Endothelial cell of umbilical vein (primary cell): Measurements from ENCODE around the gene PHLDB2. TPM values are rescaled to one million over a fixed set of nuclear protein-coding genes. Genes with fewer than 3 reads are reported as not detected.

ENCODE experiments used
- BruUV-seq: library from RNA; stranded (reverse); fragments of 400-500 nt; replicated peaks from 2 replicates; lab custom pipeline; 2021; lab: Mats Ljungman, UMichigan
- CTCF ChIA-PET: fragments of 300-600, 350-600 bp; sonication (Branson Sonifier 250); formaldehyde crosslinking; loops from one replicate; lab custom pipeline; 2021; ENCODE audit warnings: antibody characterized with exemption, inconsistent platforms; lab: Charles Lee
- POLR2A ChIA-PET: fragments of 300-600, 350-600 bp; sonication (Branson Sonifier 250); formaldehyde crosslinking; loops from one replicate; lab custom pipeline; 2021; ENCODE audit warnings: antibody characterized with exemption, inconsistent platforms; lab: Charles Lee
- DNase-seq: peaks from one replicate; pipeline ENCODE4 v3.0.0-alpha.2; 2011; ENCODE audit warnings: low read depth, low spot score
- FAIRE-seq: peaks from 2 replicates; lab custom pipeline; 2011; peaks lifted over from hg19 to GRCh38; lab: Jason Lieb, UNC
- H2AFZ ChIP-seq: 2 replicates; pipeline ENCODE4 v1.6.0; 2012; ENCODE audit warnings: low read depth, low read length, control low read depth, inconsistent platforms
- H3K27ac ChIP-seq: 2 replicates; pipeline ENCODE4 v1.5.1; 2011; ENCODE audit warnings: low read depth, mild to moderate bottlenecking, control low read depth, low read length, moderate library complexity; ENCODE audit not compliant: insufficient read depth
- H3K27me3 ChIP-seq, 2 experiments: 2 replicates each; pipeline versions ENCODE4 v1.6.0 to v1.6.1; 2011; ENCODE audit warnings: low read length in 2 of 2, mixed read lengths in 1 of 2; ENCODE audit not compliant: control insufficient read depth in 2 of 2, insufficient read depth in 2 of 2
- H3K36me3 ChIP-seq, 2 experiments: 2 replicates in 1 of 2; 3 replicates in 1 of 2; pipeline ENCODE4 v1.5.1; 2011; ENCODE audit warnings: low read length in 2 of 2, mild to moderate bottlenecking in 1 of 2, moderate library complexity in 1 of 2; ENCODE audit not compliant: control insufficient read depth in 2 of 2, insufficient read depth in 2 of 2; ENCODE audit errors: extremely low read depth in 1 of 2
- H3K4me1 ChIP-seq: 3 replicates; pipeline ENCODE4 v1.5.1; 2011; ENCODE audit warnings: mild to moderate bottlenecking, low read length; ENCODE audit not compliant: control insufficient read depth, insufficient read depth; ENCODE audit errors: extremely low read depth
- H3K4me2 ChIP-seq: 2 replicates; pipeline ENCODE4 v1.6.1; 2011; ENCODE audit warnings: low read length, control low read depth, mixed read lengths; ENCODE audit not compliant: insufficient read depth
- H3K4me3 ChIP-seq, 3 experiments: fragments of 200-600 bp in 1 of 3; sonication (generic), shearing (Covaris generic) in 1 of 3; replicated peaks in 1 of 3; 2 replicates each; pipeline ENCODE4 v1.5.1; 2011 to 2016; ENCODE audit warnings: control low read depth in 3 of 3, low read length in 3 of 3, mild to moderate bottlenecking in 2 of 3, inconsistent platforms in 1 of 3, low read depth in 1 of 3, moderate library complexity in 1 of 3; ENCODE audit not compliant: insufficient read depth in 1 of 3
- H3K79me2 ChIP-seq: 2 replicates; pipeline ENCODE4 v1.6.0; 2012; ENCODE audit warnings: low read length, inconsistent platforms; ENCODE audit not compliant: control insufficient read depth, insufficient read depth
- H3K9ac ChIP-seq: replicated peaks from 2 replicates; pipeline ENCODE3; 2011; ENCODE audit warnings: low read length, control low read depth; ENCODE audit not compliant: insufficient read depth; ENCODE audit errors: extremely low read depth
- H3K9me1 ChIP-seq: replicated peaks from 3 replicates; pipeline ENCODE4 v1.6.0; 2011; ENCODE audit warnings: mild to moderate bottlenecking, low read length; ENCODE audit not compliant: control insufficient read depth, insufficient read depth; ENCODE audit errors: extremely low read depth
- H3K9me3 ChIP-seq: replicated peaks from 2 replicates; pipeline ENCODE4 v1.5.1; 2012; ENCODE audit warnings: low read length, inconsistent platforms; ENCODE audit not compliant: control insufficient read depth, insufficient read depth
- H4K20me1 ChIP-seq: replicated peaks from 2 replicates; pipeline ENCODE3; 2011; ENCODE audit warnings: mild to moderate bottlenecking, low read length; ENCODE audit not compliant: control insufficient read depth, insufficient read depth; ENCODE audit errors: extremely low read depth
- CTCF ChIP-seq, 2 donors: IDR thresholded peaks; 1 replicate in 1 of 2; 2 replicates in 1 of 2; pipeline ENCODE4 v1.5.1; 2011; ENCODE audit warnings: low read length in 2 of 2, mild to moderate bottlenecking in 2 of 2, moderate library complexity in 2 of 2, control low read depth in 1 of 2, inconsistent platforms in 1 of 2, low read depth in 1 of 2; ENCODE audit not compliant: insufficient read depth in 1 of 2; ENCODE audit errors: extremely low read depth in 1 of 2
- EZH2 ChIP-seq: IDR thresholded peaks from 2 replicates; pipeline ENCODE4 v1.6.1; 2012; ENCODE audit warnings: borderline replicate concordance, low read depth, mild to moderate bottlenecking, moderate library complexity, low read length, inconsistent platforms; ENCODE audit not compliant: severe bottlenecking
- FOS ChIP-seq: IDR thresholded peaks from 2 replicates; pipeline ENCODE4 v1.6.1; 2011; ENCODE audit warnings: mild to moderate bottlenecking, low read length, moderate library complexity, borderline replicate concordance; ENCODE audit not compliant: insufficient read depth
- GATA2 ChIP-seq: IDR thresholded peaks from 2 replicates; pipeline ENCODE4 v1.7.0; 2011; ENCODE audit warnings: low read depth, mild to moderate bottlenecking, moderate library complexity, mixed read lengths, low read length; ENCODE audit not compliant: insufficient read length, insufficient read depth
- JUN ChIP-seq: IDR thresholded peaks from 2 replicates; pipeline ENCODE4 v1.6.1; 2011; ENCODE audit warnings: borderline replicate concordance, low read depth; ENCODE audit not compliant: insufficient read length, insufficient read depth
- MAX ChIP-seq: IDR thresholded peaks from 2 replicates; pipeline ENCODE4 v1.6.1; 2011; ENCODE audit not compliant: insufficient read depth, insufficient read length
- MYC ChIP-seq: IDR thresholded peaks from one replicate; pipeline ENCODE4 v1.6.1; 2011; ENCODE audit warnings: mild to moderate bottlenecking, low read depth, low read length
- POLR2A ChIP-seq: IDR thresholded peaks from 2 replicates; pipeline ENCODE4 v1.6.1; 2012; ENCODE audit warnings: low read depth, mild to moderate bottlenecking, control low read depth, low read length
- POLR2AphosphoS5 ChIP-seq: IDR thresholded peaks from 2 replicates; pipeline ENCODE4 v1.6.1; 2012; ENCODE audit warnings: low read depth, mild to moderate bottlenecking, control low read depth, low read length, moderate library complexity; ENCODE audit not compliant: insufficient read depth
- dilution Hi-C: fragments of 300-500 bp; cut with MboI; formaldehyde crosslinking; loops from one replicate; pipeline ENCODE4 v1.15.0; 2019; ENCODE audit warnings: low sequenced_read_pairs; ENCODE audit not compliant: extremely low pct_ligation_motif_present
- intact Hi-C: fragments of 100-400 bp; cut with micrococcal nuclease; formaldehyde crosslinking; loops from one replicate; pipeline ENCODE4 v1.10.0; 2022
- polyA plus RNA-seq, 4 experiments: library from polyadenylated mRNA; depleted of rRNA in 3 of 4; stranded (reverse) in 3 of 4; unstranded in 1 of 4; fragments of >200 nt; gene quantifications; 2 replicates each; pipeline versions ENCODE4 v1.2.1 to v1.2.3, GENCODE V29; 2011 to 2012; ENCODE audit warnings: missing spikeins in 1 of 4
- total RNA-seq: library from RNA; stranded (reverse); gene quantifications from 2 replicates; pipeline ENCODE4 v1.2.3, GENCODE V29; 2021

The PHLDB2 gene
- total and polyA plus RNA-seq, 2 donors (not counting 3 experiments of a cell fraction or from before 2014, with no cell fraction given), result 22.4 to 104 TPM

GRCh38 chr3:112017091-112017490, 158.0 kb downstream of the PHLDB2 start:
- DNase-seq (no peak), FAIRE-seq (no peak)
- H3K79me2 ChIP-seq, result no peaks in the 10 kb centered on the region
- H3K9me3 ChIP-seq, result no peaks in the 10 kb centered on the region
- no peaks in the 10 kb centered on the region for H3K4me1 ChIP-seq
- H3K36me3 ChIP-seq, result no peaks in the 10 kb centered on the region
- BruUV-seq, result no TSS peak
- peaks cover 5% of the 10 kb centered on the region for H3K9me1 ChIP-seq
- ChIA-PET POLR2A (no interaction called here), CTCF (interaction anchor here (0.9 to 8.2 kb wide), 5 partner anchors 10 to 300 kb away, joined by 3 to 291 read pairs (median 4); partner anchors contain the start of gene TAGLN3)
- H3K4me2 ChIP-seq, result no peak overlapping the region
- dilution Hi-C loops (no loop called here), intact Hi-C loops (no loop called here)
- no peaks in the 10 kb centered on the region for H3K27me3 ChIP-seq
- no peak overlapping the region for H3K4me3 ChIP-seq
- no peak overlapping the region for H3K9ac ChIP-seq
- TF ChIP-seq POLR2AphosphoS5 (no peak), FOS (peak; percentile 6)
- H2AFZ ChIP-seq, result no peak overlapping the region
- no peak overlapping the region for H3K27ac ChIP-seq
- no peaks in the 10 kb centered on the region for H4K20me1 ChIP-seq

- BruUV-seq, result no TSS peak
- H3K36me3 ChIP-seq, result no peaks in the 10 kb centered on the region
- no peak overlapping the region for H3K27ac ChIP-seq
- DNase-seq (no peak), FAIRE-seq (no peak)
- TF ChIP-seq JUN, result no peak
- TF ChIP-seq EZH2, result no peak
- TF ChIP-seq MYC, result no peak
- TF ChIP-seq FOS, result no peak
- no peak for TF ChIP-seq POLR2A
- TF ChIP-seq GATA2, result no peak
- no peak for TF ChIP-seq CTCF (IDR thresholded peaks at IDR 0.05; ENCODE audit: extremely low read depth in 1 of 2, insufficient read depth in 1 of 2, low read depth in 1 of 2, low read length in 2 of 2)
- TF ChIP-seq MAX, result no peak
- TF ChIP-seq POLR2AphosphoS5, result no peak
- H3K9me1 ChIP-seq, result peaks cover 5% of the 10 kb centered on the region
- no peaks in the 10 kb centered on the region for H3K27me3 ChIP-seq
- H3K4me2 ChIP-seq, result no peak overlapping the region
- ChIA-PET POLR2A (no interaction called here), CTCF (interaction anchor here (1.4 kb wide), 1 partner anchor 25 kb away, joined by 4 read pairs; no protein-coding TSS in a partner anchor)
- H3K9me3 ChIP-seq, result no peaks in the 10 kb centered on the region
- dilution Hi-C loops, result no loop called here
- no peak overlapping the region for H3K4me3 ChIP-seq
- no peaks in the 10 kb centered on the region for H3K4me1 ChIP-seq
- H2AFZ ChIP-seq, result no peak overlapping the region
- intact Hi-C loops, result no loop called here
- H4K20me1 ChIP-seq, result no peaks in the 10 kb centered on the region
- H3K9ac ChIP-seq, result no peak overlapping the region
- no peaks in the 10 kb centered on the region for H3K79me2 ChIP-seq
Observed at GRCh38 chr3:112018712-112019111, 159.6 kb downstream of the PHLDB2 start.
